Neural cell (in vitro differentiated cells): Measurements from ENCODE around the gene PDE4D. TPM values are rescaled to one million over a fixed set of nuclear protein-coding genes. Genes with fewer than 3 reads are reported as not detected.

Source experiments
- H2AFZ ChIP-seq: fragments of 200-600, 300-800 bp; sonication (generic), shearing (Covaris generic); 2 replicates; pipeline ENCODE4 v1.6.0; 2014; ENCODE audit warnings: low read depth, mild to moderate bottlenecking, antibody characterized with exemption, low read length, moderate library complexity
- H3F3A ChIP-seq: fragments of 200-600 bp; shearing (Covaris generic); 2 replicates; pipeline ENCODE4 v1.6.1; 2016; ENCODE audit warnings: mild to moderate bottlenecking, moderate library complexity, mixed read lengths, antibody characterized with exemption, low read length; ENCODE audit not compliant: insufficient read depth, poor library complexity, severe bottlenecking
- H3K27ac ChIP-seq: fragments of 200-600, 300-800 bp; sonication (generic), shearing (Covaris generic); 2 replicates; pipeline ENCODE4 v1.5.1; 2014; ENCODE audit warnings: mild to moderate bottlenecking, low read length, moderate library complexity
- H3K27me3 ChIP-seq: fragments of 300-800, 200-600 bp; sonication (generic), shearing (Covaris generic); 2 replicates; pipeline ENCODE4 v1.6.0; 2014; ENCODE audit warnings: mild to moderate bottlenecking, low read depth, low read length, moderate library complexity; ENCODE audit not compliant: insufficient read depth
- H3K36me3 ChIP-seq: fragments of 300-800, 200-600 bp; sonication (generic), shearing (Covaris generic); 2 replicates; pipeline ENCODE4 v1.5.1; 2014; ENCODE audit warnings: mild to moderate bottlenecking, antibody characterized with exemption, low read length, moderate library complexity; ENCODE audit not compliant: insufficient read depth
- H3K4me2 ChIP-seq: fragments of 300-800, 200-600 bp; sonication (generic), shearing (Covaris generic); 2 replicates; pipeline ENCODE4 v1.6.0; 2014; ENCODE audit warnings: mild to moderate bottlenecking, low read length
- H3K4me3 ChIP-seq: fragments of 300-800, 200-600 bp; sonication (generic), shearing (Covaris generic); 2 replicates; pipeline ENCODE4 v1.5.1; 2014; ENCODE audit warnings: mild to moderate bottlenecking, low read length, moderate library complexity
- H3K79me2 ChIP-seq: fragments of 200-600 bp; shearing (Covaris generic); replicated peaks from 2 replicates; pipeline ENCODE4 v1.6.0; 2014; ENCODE audit warnings: mild to moderate bottlenecking, low read length, moderate library complexity; ENCODE audit not compliant: insufficient read depth
- H3K9ac ChIP-seq: fragments of 300-800, 200-600 bp; sonication (generic), shearing (Covaris generic); 2 replicates; pipeline ENCODE4 v1.6.1; 2016; ENCODE audit warnings: mild to moderate bottlenecking, low read length, mixed read lengths
- H3K9me2 ChIP-seq: fragments of 200-600 bp; shearing (Covaris generic); 2 replicates; pipeline ENCODE4 v1.6.1; 2016; ENCODE audit warnings: mild to moderate bottlenecking, low read length, mixed read lengths; ENCODE audit not compliant: insufficient read depth
- H3K9me3 ChIP-seq: fragments of 200-600, 300-800 bp; sonication (generic), shearing (Covaris generic); 2 replicates; pipeline ENCODE4 v1.6.1; 2016; ENCODE audit warnings: mild to moderate bottlenecking, mixed run types, low read length, moderate library complexity, mixed read lengths
- H4K20me1 ChIP-seq: fragments of 200-600 bp; shearing (Covaris generic); 2 replicates; pipeline ENCODE4 v1.6.1; 2016; ENCODE audit warnings: mild to moderate bottlenecking, mixed run types; ENCODE audit not compliant: insufficient read depth
- EP300 ChIP-seq: fragments of 450-650 bp; conservative IDR thresholded peaks from 2 replicates; pipeline ENCODE4 v1.6.1; 2014; ENCODE audit warnings: antibody characterized with exemption, mild to moderate bottlenecking, moderate library complexity; ENCODE audit not compliant: poor library complexity, severe bottlenecking
- EZH2 ChIP-seq: fragments of 200-600, 300-800 bp; shearing (Covaris generic), sonication (generic); IDR thresholded peaks from 2 replicates; pipeline ENCODE4 v1.6.1; 2014; ENCODE audit warnings: antibody characterized with exemption, low read length, borderline replicate concordance, mild to moderate bottlenecking; ENCODE audit not compliant: insufficient read depth, poor library complexity, severe bottlenecking
- MXI1 ChIP-seq: fragments of 450-650 bp; conservative IDR thresholded peaks from 2 replicates; pipeline ENCODE4 v1.6.1; 2014; ENCODE audit warnings: antibody characterized with exemption, mild to moderate bottlenecking; ENCODE audit not compliant: poor library complexity, severe bottlenecking
- POLR2AphosphoS5 ChIP-seq: IDR thresholded peaks from 2 replicates; pipeline ENCODE4 v1.6.1; 2012
- RAD21 ChIP-seq: fragments of 450-650 bp; conservative IDR thresholded peaks from 2 replicates; pipeline ENCODE4 v1.6.1; 2014; ENCODE audit warnings: antibody characterized with exemption, mild to moderate bottlenecking, moderate library complexity
- SMC3 ChIP-seq: fragments of 450-650 bp; conservative IDR thresholded peaks from 2 replicates; pipeline ENCODE4 v1.6.1; 2014; ENCODE audit warnings: antibody characterized with exemption, mild to moderate bottlenecking, moderate library complexity; ENCODE audit not compliant: poor library complexity
- TAF1 ChIP-seq: IDR thresholded peaks from 2 replicates; pipeline ENCODE4 v1.6.1; 2012; ENCODE audit warnings: low read depth
- polyA plus RNA-seq: library from polyadenylated mRNA; depleted of rRNA; stranded (reverse); fragments of >200 nt; gene quantifications from 2 replicates; pipeline ENCODE4 v1.2.3, GENCODE V29; 2014
- TF ChIP-seq, protein P1 (sequence below): fragments of 450-650 bp; IDR thresholded peaks from 2 replicates; pipeline ENCODE4 v1.5.1; 2014; ENCODE audit warnings: antibody characterized with exemption, mild to moderate bottlenecking, moderate library complexity; ENCODE audit not compliant: poor library complexity, severe bottlenecking
- TF ChIP-seq, protein P2 (sequence below): IDR thresholded peaks from 2 replicates; pipeline ENCODE4 v1.6.1; 2012; ENCODE audit warnings: borderline replicate concordance

Gene PDE4D
- polyA plus RNA-seq, 1 donor from 2014 or later = 42.8 TPM

DNA sequence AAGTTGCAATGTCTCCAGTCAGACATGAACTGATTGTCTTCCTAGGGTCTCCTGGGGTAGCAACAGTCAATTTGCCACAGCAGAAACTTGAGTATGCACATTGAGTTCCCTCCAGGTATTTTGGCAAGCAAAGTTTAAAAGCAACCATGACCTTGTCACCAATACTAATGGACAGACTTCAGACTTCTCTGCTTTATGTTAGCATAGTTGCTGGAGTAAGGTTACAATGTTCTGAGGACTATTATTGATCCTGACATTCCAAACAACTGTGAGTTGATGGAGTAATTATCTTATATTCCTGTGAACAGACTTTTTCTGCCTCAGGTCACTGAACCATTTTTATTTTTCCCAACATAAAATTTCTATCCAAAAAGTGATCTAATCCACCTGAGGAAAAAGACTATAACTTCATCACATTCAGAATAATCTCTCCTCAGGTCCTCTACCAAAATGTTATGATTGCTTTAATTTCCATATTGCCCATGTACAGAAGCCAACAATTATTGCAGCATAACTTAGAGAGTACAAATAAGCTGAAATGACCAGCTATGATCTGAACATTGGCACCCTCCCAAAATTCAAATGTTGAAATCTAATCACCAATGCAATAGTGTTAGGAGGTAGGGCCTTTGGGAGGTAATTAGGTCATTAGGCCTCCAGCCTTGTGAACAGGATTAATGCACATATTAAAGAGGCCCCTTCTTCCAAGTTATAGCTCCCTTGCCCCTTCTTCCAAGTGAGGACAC is 228.3 kb downstream of the PDE4D start:
- no peaks in the 10 kb centered on the region for H3K27me3 ChIP-seq
- no peak overlapping the region for H3K9ac ChIP-seq
- H3K4me2 ChIP-seq = no peak overlapping the region
- H3K79me2 ChIP-seq = no peaks in the 10 kb centered on the region
- no peak overlapping the region for H2AFZ ChIP-seq
- TF ChIP-seq, protein P1, sequence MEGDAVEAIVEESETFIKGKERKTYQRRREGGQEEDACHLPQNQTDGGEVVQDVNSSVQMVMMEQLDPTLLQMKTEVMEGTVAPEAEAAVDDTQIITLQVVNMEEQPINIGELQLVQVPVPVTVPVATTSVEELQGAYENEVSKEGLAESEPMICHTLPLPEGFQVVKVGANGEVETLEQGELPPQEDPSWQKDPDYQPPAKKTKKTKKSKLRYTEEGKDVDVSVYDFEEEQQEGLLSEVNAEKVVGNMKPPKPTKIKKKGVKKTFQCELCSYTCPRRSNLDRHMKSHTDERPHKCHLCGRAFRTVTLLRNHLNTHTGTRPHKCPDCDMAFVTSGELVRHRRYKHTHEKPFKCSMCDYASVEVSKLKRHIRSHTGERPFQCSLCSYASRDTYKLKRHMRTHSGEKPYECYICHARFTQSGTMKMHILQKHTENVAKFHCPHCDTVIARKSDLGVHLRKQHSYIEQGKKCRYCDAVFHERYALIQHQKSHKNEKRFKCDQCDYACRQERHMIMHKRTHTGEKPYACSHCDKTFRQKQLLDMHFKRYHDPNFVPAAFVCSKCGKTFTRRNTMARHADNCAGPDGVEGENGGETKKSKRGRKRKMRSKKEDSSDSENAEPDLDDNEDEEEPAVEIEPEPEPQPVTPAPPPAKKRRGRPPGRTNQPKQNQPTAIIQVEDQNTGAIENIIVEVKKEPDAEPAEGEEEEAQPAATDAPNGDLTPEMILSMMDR = no peak
- TF ChIP-seq POLR2AphosphoS5 (no peak), EP300 (no peak), MXI1 (no peak), RAD21 (no peak), EZH2 (no peak), TAF1 (no peak), SMC3 (no peak)
- TF ChIP-seq, protein P2, sequence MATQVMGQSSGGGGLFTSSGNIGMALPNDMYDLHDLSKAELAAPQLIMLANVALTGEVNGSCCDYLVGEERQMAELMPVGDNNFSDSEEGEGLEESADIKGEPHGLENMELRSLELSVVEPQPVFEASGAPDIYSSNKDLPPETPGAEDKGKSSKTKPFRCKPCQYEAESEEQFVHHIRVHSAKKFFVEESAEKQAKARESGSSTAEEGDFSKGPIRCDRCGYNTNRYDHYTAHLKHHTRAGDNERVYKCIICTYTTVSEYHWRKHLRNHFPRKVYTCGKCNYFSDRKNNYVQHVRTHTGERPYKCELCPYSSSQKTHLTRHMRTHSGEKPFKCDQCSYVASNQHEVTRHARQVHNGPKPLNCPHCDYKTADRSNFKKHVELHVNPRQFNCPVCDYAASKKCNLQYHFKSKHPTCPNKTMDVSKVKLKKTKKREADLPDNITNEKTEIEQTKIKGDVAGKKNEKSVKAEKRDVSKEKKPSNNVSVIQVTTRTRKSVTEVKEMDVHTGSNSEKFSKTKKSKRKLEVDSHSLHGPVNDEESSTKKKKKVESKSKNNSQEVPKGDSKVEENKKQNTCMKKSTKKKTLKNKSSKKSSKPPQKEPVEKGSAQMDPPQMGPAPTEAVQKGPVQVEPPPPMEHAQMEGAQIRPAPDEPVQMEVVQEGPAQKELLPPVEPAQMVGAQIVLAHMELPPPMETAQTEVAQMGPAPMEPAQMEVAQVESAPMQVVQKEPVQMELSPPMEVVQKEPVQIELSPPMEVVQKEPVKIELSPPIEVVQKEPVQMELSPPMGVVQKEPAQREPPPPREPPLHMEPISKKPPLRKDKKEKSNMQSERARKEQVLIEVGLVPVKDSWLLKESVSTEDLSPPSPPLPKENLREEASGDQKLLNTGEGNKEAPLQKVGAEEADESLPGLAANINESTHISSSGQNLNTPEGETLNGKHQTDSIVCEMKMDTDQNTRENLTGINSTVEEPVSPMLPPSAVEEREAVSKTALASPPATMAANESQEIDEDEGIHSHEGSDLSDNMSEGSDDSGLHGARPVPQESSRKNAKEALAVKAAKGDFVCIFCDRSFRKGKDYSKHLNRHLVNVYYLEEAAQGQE = no peak
- H4K20me1 ChIP-seq = no peaks in the 10 kb centered on the region
- no peaks in the 10 kb centered on the region for H3K9me2 ChIP-seq
- H3K36me3 ChIP-seq = no peaks in the 10 kb centered on the region
- no peaks in the 10 kb centered on the region for H3F3A ChIP-seq
- H3K4me3 ChIP-seq = no peak overlapping the region
- no peaks in the 10 kb centered on the region for H3K9me3 ChIP-seq
- H3K27ac ChIP-seq = no peak overlapping the region

DNA sequence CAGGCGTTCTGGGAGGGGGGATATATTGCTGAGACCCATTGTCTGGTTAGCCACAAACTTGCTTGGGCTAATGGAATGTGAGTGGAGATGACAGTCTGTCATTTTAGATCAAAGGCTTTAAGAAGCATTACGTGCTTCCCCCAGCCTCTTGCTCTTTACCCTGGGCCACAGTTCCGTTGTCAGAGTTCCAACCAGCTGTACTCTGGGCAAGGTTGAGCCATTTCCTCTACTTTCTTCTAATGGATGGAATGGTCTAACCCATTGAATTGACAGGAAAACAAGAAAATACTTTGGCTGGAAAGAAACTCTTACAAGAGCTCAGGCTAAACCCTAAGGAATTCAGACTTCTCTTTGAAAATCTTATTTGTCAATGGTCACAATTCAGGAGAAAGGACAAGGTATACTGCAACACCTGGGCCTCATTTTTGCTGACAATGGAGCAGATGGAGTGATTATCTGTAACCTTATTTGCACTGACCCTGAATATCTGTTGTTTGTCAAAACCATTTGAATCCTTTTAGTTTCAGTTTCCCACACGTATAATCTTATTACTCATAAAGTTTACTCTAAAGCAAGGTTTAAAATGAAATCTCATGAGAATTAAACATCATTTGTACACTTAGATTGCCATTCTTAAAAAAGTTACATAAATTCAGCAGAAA is 231.4 kb downstream of the PDE4D start:
- Histone ChIP-seq H3K4me3 (no peak overlapping the region), H3K9me2 (no peaks in the 10 kb centered on the region), H3K9ac (no peak overlapping the region), H4K20me1 (no peaks in the 10 kb centered on the region), H2AFZ (no peak overlapping the region), H3K27me3 (no peaks in the 10 kb centered on the region), H3K79me2 (no peaks in the 10 kb centered on the region), H3K4me2 (no peak overlapping the region), H3K9me3 (no peaks in the 10 kb centered on the region), H3K27ac (no peak overlapping the region), H3F3A (no peaks in the 10 kb centered on the region), H3K36me3 (no peaks in the 10 kb centered on the region)
- TF ChIP-seq POLR2AphosphoS5 (peak; percentile 13), SMC3 (no peak), EP300 (peak; percentile 14)
- TF ChIP-seq, protein P1 = no peak
